Activated T-cell treated with anti-CD3 and anti-CD28 coated beads for 48 hours (primary cell): ENCODE data around the gene KIF27.
"Not testable (repeated sequence)": the region's sequence is repeated elsewhere in the genome, so short reads cannot be mapped to it uniquely, and the experiment has no call there.

Experiments
- DNase-seq: peaks from one replicate; pipeline ENCODE4 v3.0.0-alpha.2; 2020; ENCODE audit warnings: low read depth

The KIF27 gene

GRCh38 chr9:83920927-83921707 lies at the start of gene KIF27:
Gene KIF27, minus strand, starts transcription at chr9:83921432. Its CDS starts 5,841 bp downstream, at chr9:83915591.
- peak; percentile 98 for DNase-seq

- DNase-seq: no peak
Observed at GRCh38 chr9:83969602-83970001, 48.4 kb upstream of the KIF27 start.

GRCh38 chr9:83967073-83967472 lies 45.8 kb upstream of the KIF27 start:
- DNase-seq: no peak

GRCh38 chr9:83966209-83966582 lies 45.0 kb upstream of the KIF27 start:
- DNase-seq: no peak

- no peak for DNase-seq
Observed at GRCh38 chr9:83965350-83966208, 44.3 kb upstream of the KIF27 start.

- no peak for DNase-seq
Observed at GRCh38 chr9:83964973-83965349, 43.7 kb upstream of the KIF27 start.

- no peak for DNase-seq
Observed at GRCh38 chr9:83962165-83962564, 40.9 kb upstream of the KIF27 start.

GRCh38 chr9:83960991-83961390 lies 39.8 kb upstream of the KIF27 start:
- DNase-seq: no peak

GRCh38 chr9:83959061-83959460 lies 37.8 kb upstream of the KIF27 start:
- no peak for DNase-seq

GRCh38 chr9:83957248-83957513 lies 35.9 kb upstream of the KIF27 start:
- no peak for DNase-seq

GRCh38 chr9:83956436-83957247 lies 35.4 kb upstream of the KIF27 start:
- peak; percentile 62 for DNase-seq

GRCh38 chr9:83956086-83956435 lies 34.8 kb upstream of the KIF27 start:
- DNase-seq: no peak

- DNase-seq: not testable (repeated sequence)
Observed at GRCh38 chr9:83948096-83948495, 26.9 kb upstream of the KIF27 start.

GRCh38 chr9:83940590-83941303 lies 19.5 kb upstream of the KIF27 start:
- no peak for DNase-seq

GRCh38 chr9:83937861-83938455 lies 16.7 kb upstream of the KIF27 start:
- DNase-seq: no peak

- no peak for DNase-seq
Observed at GRCh38 chr9:83936523-83936922, 15.3 kb upstream of the KIF27 start.

GRCh38 chr9:83935276-83935935 lies 14.2 kb upstream of the KIF27 start:
- DNase-seq: no peak

- DNase-seq: no peak
Observed at GRCh38 chr9:83934569-83935275, 13.5 kb upstream of the KIF27 start.

GRCh38 chr9:83933790-83934189 lies 12.6 kb upstream of the KIF27 start:
- DNase-seq: no peak

GRCh38 chr9:83932851-83933250 lies 11.6 kb upstream of the KIF27 start:
- DNase-seq: no peak

GRCh38 chr9:83932011-83932410 lies 10.8 kb upstream of the KIF27 start:
- no peak for DNase-seq
